ENCODE results near the gene B4GALNT3.
"Not testable (repeated sequence)": the region's sequence is repeated elsewhere in the genome, so short reads cannot be mapped to it uniquely, and the experiment has no call there.

B4GALNT3 gene

GRCh38 chr12:569803-570434 lies 110.2 kb downstream of the B4GALNT3 start:
- H3K9me3 Mint-ChIP-seq = no peaks in the 10 kb centered on the region
- H3K36me3 Mint-ChIP-seq (ENCODE audit: low read depth) = peaks cover 11% of the 10 kb centered on the region
- peaks cover 5% of the 10 kb centered on the region for H3K27me3 Mint-ChIP-seq
- intact Hi-C loops (cut with micrococcal nuclease) = loop anchor here (1.0 to 2.0 kb wide), 2 partner anchors 181 to 245 kb away; no protein-coding TSS in a partner anchor
- H3K4me1 Mint-ChIP-seq (ENCODE audit: low read depth) = peaks cover 32% of the 10 kb centered on the region
- H3K4me3 Mint-ChIP-seq = peak overlapping the region; percentile 76
- H3K27ac Mint-ChIP-seq = peak overlapping the region; percentile 31

- peaks cover 6% of the 10 kb centered on the region for H3K36me3 Mint-ChIP-seq (ENCODE audit: low read depth)
- H3K27me3 Mint-ChIP-seq = peaks cover 5% of the 10 kb centered on the region
- no peak overlapping the region for H3K27ac Mint-ChIP-seq
- peaks cover 27% of the 10 kb centered on the region for H3K4me1 Mint-ChIP-seq (ENCODE audit: low read depth)
- peak overlapping the region; percentile 76 for H3K4me3 Mint-ChIP-seq
- no peaks in the 10 kb centered on the region for H3K9me3 Mint-ChIP-seq
- intact Hi-C loops (cut with micrococcal nuclease) = no loop called here
Measured at GRCh38 chr12:570435-570920, 110.7 kb downstream of the B4GALNT3 start.

- no peak overlapping the region for H3K4me3 Mint-ChIP-seq
- no peaks in the 10 kb centered on the region for H3K36me3 Mint-ChIP-seq (ENCODE audit: low read depth)
- peaks cover 31% of the 10 kb centered on the region for H3K4me1 Mint-ChIP-seq (ENCODE audit: low read depth)
- no peak overlapping the region for H3K27ac Mint-ChIP-seq
- H3K27me3 Mint-ChIP-seq = peaks cover 5% of the 10 kb centered on the region
- intact Hi-C loops (cut with micrococcal nuclease) = no loop called here
- no peaks in the 10 kb centered on the region for H3K9me3 Mint-ChIP-seq
Measured at GRCh38 chr12:570921-571794, 111.4 kb downstream of the B4GALNT3 start.

GRCh38 chr12:571795-572531 lies 112.2 kb downstream of the B4GALNT3 start:
- Mint-ChIP-seq H3K9me3 (no peaks in the 10 kb centered on the region), H3K27me3 (peaks cover 4% of the 10 kb centered on the region), H3K4me3 (no peak overlapping the region), H3K27ac (no peak overlapping the region), H3K4me1 (ENCODE audit: low read depth) (peaks cover 38% of the 10 kb centered on the region), H3K36me3 (ENCODE audit: low read depth) (no peaks in the 10 kb centered on the region)
- intact Hi-C loops (cut with micrococcal nuclease) = no loop called here

GRCh38 chr12:572532-572899 lies 112.8 kb downstream of the B4GALNT3 start:
- intact Hi-C loops (cut with micrococcal nuclease) = no loop called here
- peaks cover 38% of the 10 kb centered on the region for H3K4me1 Mint-ChIP-seq (ENCODE audit: low read depth)

GRCh38 chr12:573232-573631 lies 113.5 kb downstream of the B4GALNT3 start:
- Mint-ChIP-seq H3K9me3 (no peaks in the 10 kb centered on the region), H3K4me3 (no peak overlapping the region), H3K4me1 (ENCODE audit: low read depth) (peaks cover 40% of the 10 kb centered on the region), H3K27me3 (peaks cover 4% of the 10 kb centered on the region), H3K27ac (no peak overlapping the region), H3K36me3 (ENCODE audit: low read depth) (no peaks in the 10 kb centered on the region)
- intact Hi-C loops (cut with micrococcal nuclease) = no loop called here

More at GRCh38 chr12:572532-572899, 112.8 kb downstream of the B4GALNT3 start:
- H3K27me3 Mint-ChIP-seq = peaks cover 4% of the 10 kb centered on the region
- no peaks in the 10 kb centered on the region for H3K36me3 Mint-ChIP-seq (ENCODE audit: low read depth)
- no peaks in the 10 kb centered on the region for H3K9me3 Mint-ChIP-seq
- no peak overlapping the region for H3K27ac Mint-ChIP-seq
- no peak overlapping the region for H3K4me3 Mint-ChIP-seq

GRCh38 chr12:574475-575128 lies 114.9 kb downstream of the B4GALNT3 start:
- Mint-ChIP-seq H3K9me3 (no peaks in the 10 kb centered on the region), H3K4me1 (ENCODE audit: low read depth) (peaks cover 31% of the 10 kb centered on the region), H3K27ac (peak overlapping the region; percentile 22), H3K27me3 (peaks cover 3% of the 10 kb centered on the region), H3K36me3 (ENCODE audit: low read depth) (no peaks in the 10 kb centered on the region), H3K4me3 (no peak overlapping the region)
- intact Hi-C loops (cut with micrococcal nuclease) = loop anchor here (5.0 kb wide), 2 partner anchors 38 to 68 kb away; no protein-coding TSS in a partner anchor

- H3K4me3 Mint-ChIP-seq = no peak overlapping the region
- peaks cover 3% of the 10 kb centered on the region for H3K27me3 Mint-ChIP-seq
- H3K9me3 Mint-ChIP-seq = no peaks in the 10 kb centered on the region
- intact Hi-C loops (cut with micrococcal nuclease) = loop anchor here (5.0 kb wide), 2 partner anchors 37 to 67 kb away; no protein-coding TSS in a partner anchor
- peaks cover 28% of the 10 kb centered on the region for H3K4me1 Mint-ChIP-seq (ENCODE audit: low read depth)
- no peaks in the 10 kb centered on the region for H3K36me3 Mint-ChIP-seq (ENCODE audit: low read depth)
- peak overlapping the region; percentile 22 for H3K27ac Mint-ChIP-seq
Measured at GRCh38 chr12:575129-575502, 115.4 kb downstream of the B4GALNT3 start.

GRCh38 chr12:575948-576614 lies 116.3 kb downstream of the B4GALNT3 start:
- Mint-ChIP-seq H3K4me1 (ENCODE audit: low read depth) (peaks cover 33% of the 10 kb centered on the region), H3K36me3 (ENCODE audit: low read depth) (no peaks in the 10 kb centered on the region), H3K9me3 (no peaks in the 10 kb centered on the region), H3K4me3 (peak overlapping the region; percentile 66), H3K27ac (peak overlapping the region; percentile 85), H3K27me3 (peaks cover 2% of the 10 kb centered on the region)
- intact Hi-C loops (cut with micrococcal nuclease) = loop anchor here (2.0 to 5.0 kb wide), 4 partner anchors 36 to 237 kb away; no protein-coding TSS in a partner anchor

GRCh38 chr12:576615-577110 lies 116.9 kb downstream of the B4GALNT3 start:
- intact Hi-C loops (cut with micrococcal nuclease) = loop anchor here (2.0 to 5.0 kb wide), 4 partner anchors 36 to 236 kb away; no protein-coding TSS in a partner anchor
- Mint-ChIP-seq H3K27me3 (peaks cover 2% of the 10 kb centered on the region), H3K4me3 (no peak overlapping the region), H3K27ac (peak overlapping the region; percentile 85), H3K4me1 (ENCODE audit: low read depth) (peaks cover 36% of the 10 kb centered on the region), H3K9me3 (no peaks in the 10 kb centered on the region), H3K36me3 (ENCODE audit: low read depth) (no peaks in the 10 kb centered on the region)

- H3K36me3 Mint-ChIP-seq (ENCODE audit: low read depth); H3K9me3 Mint-ChIP-seq; H3K27me3 Mint-ChIP-seq; H3K4me3 Mint-ChIP-seq: not testable (repeated sequence)
- intact Hi-C loops (cut with micrococcal nuclease) = loop anchor here (2.0 to 5.0 kb wide), 4 partner anchors 34 to 235 kb away; no protein-coding TSS in a partner anchor
- H3K27ac Mint-ChIP-seq = peak overlapping the region; percentile 69
- peaks cover 28% of the 10 kb centered on the region for H3K4me1 Mint-ChIP-seq (ENCODE audit: low read depth)
Measured at GRCh38 chr12:577994-578747, 118.4 kb downstream of the B4GALNT3 start.

GRCh38 chr12:578748-579419 lies 119.1 kb downstream of the B4GALNT3 start:
- Mint-ChIP-seq H3K4me3 (no peak overlapping the region), H3K27me3 (peaks cover 2% of the 10 kb centered on the region), H3K36me3 (ENCODE audit: low read depth) (no peaks in the 10 kb centered on the region), H3K27ac (peak overlapping the region; percentile 19), H3K9me3 (no peaks in the 10 kb centered on the region), H3K4me1 (ENCODE audit: low read depth) (peaks cover 28% of the 10 kb centered on the region)
- intact Hi-C loops (cut with micrococcal nuclease) = loop anchor here (5.0 kb wide), 2 partner anchors 33 to 63 kb away; no protein-coding TSS in a partner anchor

Data from dendritic cell treated with granulocyte-macrophage colony-stimulating factor and Interleukin-4, amounts not matched to agents 40 ng/mL and 50 ng/mL, for 4 days (primary cell).